Measurements from ENCODE around the gene UQCR11. TPM values are rescaled to one million over a fixed set of nuclear protein-coding genes. Genes with fewer than 3 reads are reported as not detected.

UQCR11 gene
- total RNA-seq, 1 donor from 2014 or later, result 203 TPM

DNA sequence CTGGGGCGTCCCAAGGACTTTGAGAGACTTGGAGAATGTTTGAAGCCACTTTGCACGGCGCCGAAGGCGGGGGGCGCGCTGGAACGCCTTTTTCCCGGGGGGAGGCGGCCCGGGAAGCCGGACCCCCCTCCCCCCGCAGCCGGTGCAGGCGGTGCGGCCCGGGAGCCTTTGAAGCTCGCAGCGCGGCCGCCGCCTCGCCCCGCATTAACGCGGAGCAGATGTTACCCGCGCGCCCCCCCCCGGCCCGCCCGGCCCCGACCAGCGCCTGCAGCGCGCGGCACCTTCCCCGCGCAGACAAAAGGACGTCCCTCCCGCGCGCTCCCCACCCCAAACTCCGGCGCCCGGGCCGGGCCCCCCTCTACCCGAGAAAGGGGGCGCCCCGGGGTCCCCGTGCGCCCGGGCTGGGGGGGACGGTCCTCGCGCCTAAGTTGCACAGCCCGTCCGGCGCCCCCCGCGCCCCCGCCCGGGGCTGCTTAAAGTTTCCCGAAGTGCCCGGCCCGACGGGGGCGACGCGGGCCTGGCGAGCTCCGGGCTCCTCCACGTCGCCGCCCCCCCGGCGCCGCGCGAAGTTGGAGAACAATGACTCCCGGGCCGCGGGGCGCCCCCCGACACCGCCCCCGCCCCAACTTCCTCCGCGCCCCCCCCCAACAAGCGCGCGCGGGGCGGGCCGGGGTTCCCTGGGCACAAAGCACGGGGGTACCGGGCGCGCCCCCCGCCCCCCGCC lies 46.5 kb upstream of the UQCR11 start:
- peak overlapping the region; percentile 93 for H3K4me3 Mint-ChIP-seq (ENCODE audit: unreplicated experiment)
- no peaks in the 10 kb centered on the region for H3K27me3 Mint-ChIP-seq (ENCODE audit: unreplicated experiment)
- peaks cover 25% of the 10 kb centered on the region for H3K4me1 Mint-ChIP-seq (ENCODE audit: unreplicated experiment)
- peaks cover 5% of the 10 kb centered on the region for H3K36me3 Mint-ChIP-seq (ENCODE audit: unreplicated experiment)
- TF ChIP-seq, protein P1, sequence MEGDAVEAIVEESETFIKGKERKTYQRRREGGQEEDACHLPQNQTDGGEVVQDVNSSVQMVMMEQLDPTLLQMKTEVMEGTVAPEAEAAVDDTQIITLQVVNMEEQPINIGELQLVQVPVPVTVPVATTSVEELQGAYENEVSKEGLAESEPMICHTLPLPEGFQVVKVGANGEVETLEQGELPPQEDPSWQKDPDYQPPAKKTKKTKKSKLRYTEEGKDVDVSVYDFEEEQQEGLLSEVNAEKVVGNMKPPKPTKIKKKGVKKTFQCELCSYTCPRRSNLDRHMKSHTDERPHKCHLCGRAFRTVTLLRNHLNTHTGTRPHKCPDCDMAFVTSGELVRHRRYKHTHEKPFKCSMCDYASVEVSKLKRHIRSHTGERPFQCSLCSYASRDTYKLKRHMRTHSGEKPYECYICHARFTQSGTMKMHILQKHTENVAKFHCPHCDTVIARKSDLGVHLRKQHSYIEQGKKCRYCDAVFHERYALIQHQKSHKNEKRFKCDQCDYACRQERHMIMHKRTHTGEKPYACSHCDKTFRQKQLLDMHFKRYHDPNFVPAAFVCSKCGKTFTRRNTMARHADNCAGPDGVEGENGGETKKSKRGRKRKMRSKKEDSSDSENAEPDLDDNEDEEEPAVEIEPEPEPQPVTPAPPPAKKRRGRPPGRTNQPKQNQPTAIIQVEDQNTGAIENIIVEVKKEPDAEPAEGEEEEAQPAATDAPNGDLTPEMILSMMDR (IDR thresholded peaks at IDR 0.05), result peak; percentile 7
- no peaks in the 10 kb centered on the region for H3K9me3 Mint-ChIP-seq (ENCODE audit: unreplicated experiment)
- H3K27ac Mint-ChIP-seq (ENCODE audit: unreplicated experiment), result peak overlapping the region; percentile 89
- DNase-seq (ENCODE audit: extremely low spot score, unreplicated experiment), result no peak

DNA sequence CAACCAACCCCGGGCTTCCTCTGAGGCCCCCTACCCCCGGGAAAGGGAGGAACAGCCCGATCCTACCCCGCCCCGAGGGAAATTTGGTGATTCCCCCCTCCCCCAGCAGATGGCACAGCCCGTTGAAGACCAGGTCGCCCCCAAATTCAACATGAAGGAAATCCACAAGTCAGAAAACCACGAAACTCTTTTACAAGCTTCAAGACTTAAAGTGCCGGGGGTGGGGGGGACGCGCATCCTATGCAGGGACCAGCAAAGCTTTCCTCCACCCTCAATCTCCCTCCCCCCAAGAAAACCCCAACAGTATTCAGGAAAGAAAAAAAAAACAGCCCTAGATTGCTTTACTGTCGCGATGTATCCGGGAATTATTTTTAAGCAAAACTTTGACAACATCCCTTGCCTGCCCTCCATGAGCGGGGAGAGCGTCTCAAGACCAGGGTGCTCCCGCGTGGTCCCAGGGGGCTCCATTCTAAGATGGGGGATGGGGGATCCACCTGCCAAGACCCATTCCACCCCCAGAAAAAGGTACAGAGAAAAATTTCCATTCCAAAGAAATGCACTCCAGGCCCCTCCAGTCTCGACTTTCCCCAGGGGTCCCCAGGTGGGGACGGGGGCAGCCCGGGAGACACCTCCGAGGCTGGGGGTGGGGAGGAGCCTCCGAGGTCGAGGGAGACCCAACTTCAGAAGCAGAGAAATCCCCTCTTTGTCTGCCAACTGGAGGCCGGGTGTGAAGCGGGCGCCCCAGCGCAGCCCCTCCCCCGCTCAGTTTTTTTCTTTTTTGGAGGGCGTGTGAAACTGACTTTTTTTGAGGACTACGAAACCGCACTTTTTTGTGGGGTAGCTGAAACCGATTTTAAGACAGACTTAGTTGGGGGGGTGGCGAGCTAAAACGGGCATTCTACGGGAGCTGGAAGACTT lies 45.6 kb upstream of the UQCR11 start:
- Mint-ChIP-seq H3K4me1 (ENCODE audit: unreplicated experiment) (peaks cover 25% of the 10 kb centered on the region), H3K27me3 (ENCODE audit: unreplicated experiment) (no peaks in the 10 kb centered on the region), H3K4me3 (ENCODE audit: unreplicated experiment) (peak overlapping the region; percentile 93), H3K27ac (ENCODE audit: unreplicated experiment) (peak overlapping the region; percentile 94), H3K9me3 (ENCODE audit: unreplicated experiment) (no peaks in the 10 kb centered on the region), H3K36me3 (ENCODE audit: unreplicated experiment) (peaks cover 7% of the 10 kb centered on the region)
- TF ChIP-seq, protein P1 (IDR thresholded peaks at IDR 0.05), result no peak
- DNase-seq (ENCODE audit: extremely low spot score, unreplicated experiment), result no peak

DNA sequence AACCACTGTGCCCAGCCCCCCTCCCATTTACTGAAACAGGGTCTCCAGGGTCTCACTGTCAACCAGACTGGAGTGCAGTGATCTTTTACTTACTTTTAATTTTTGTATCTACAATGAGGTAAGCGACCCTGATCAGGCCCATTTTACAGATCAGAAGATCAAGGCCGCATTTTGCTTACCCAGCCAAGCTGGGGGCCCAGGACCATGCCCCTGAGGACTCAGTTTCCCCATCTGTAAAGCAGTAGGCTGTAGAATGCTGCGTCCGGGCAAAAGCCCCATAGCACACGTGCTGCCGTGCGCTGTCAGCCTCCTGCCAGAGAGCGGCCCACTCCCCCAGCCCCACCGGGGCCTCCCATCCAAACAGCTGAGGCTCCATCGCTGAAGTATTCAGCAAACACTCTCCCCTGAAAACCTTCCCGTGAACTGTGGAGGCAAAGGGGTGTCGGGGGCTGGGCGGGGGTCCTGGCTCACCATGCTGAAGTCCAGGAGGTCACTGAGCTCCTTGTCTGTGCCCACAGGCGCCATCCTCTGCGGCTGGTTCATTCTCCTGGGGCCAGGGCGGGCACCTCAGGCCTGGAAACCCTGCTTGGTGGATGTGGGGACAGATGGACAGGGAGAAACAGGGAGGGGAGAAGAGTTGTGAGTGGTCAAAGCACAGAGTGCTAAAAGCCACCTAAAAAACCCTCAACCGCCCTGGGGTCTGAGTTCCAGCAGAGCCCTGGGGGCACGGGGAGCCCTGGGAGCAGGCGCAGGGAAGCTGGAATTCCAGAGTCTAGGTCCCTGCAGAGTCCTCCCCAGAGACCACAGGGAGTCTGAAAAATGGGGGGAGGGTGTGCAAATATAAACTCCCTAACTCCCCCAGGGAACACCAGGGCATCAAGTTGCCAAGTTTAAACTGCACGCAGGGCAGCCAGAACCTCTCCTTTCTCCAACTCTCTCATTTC lies 44.7 kb upstream of the UQCR11 start:
- DNase-seq (ENCODE audit: extremely low spot score, unreplicated experiment), result no peak
- no peaks in the 10 kb centered on the region for H3K9me3 Mint-ChIP-seq (ENCODE audit: unreplicated experiment)

DNA sequence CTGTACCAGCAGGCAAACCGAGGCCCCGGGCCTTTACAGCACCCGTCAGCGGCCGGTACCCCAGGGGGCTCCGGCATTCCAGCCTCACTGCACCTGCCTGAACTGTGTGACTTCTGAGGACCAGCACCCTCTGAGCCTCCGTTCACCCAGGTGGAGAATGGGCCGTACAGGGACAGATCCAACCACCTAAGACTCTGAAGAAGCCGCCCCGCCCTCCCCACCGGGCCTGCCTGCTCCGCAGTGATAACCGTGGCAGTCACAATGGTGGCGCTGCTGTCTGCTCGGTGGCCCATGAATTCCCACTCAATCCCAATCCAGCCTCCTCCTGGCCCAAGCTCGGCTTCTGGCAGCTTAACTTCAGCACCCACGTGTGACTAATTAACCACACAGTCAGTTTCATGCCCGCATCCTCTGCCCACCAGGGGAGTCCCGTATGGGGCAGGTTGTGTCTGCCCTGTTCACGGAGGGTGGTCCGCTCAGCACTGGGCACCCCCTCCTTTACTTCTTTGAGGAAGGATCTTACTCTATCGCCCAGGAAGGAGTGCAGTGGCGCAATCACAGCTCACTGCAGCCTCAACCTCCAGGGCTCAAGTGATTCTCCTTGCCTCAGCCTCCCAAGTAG lies 43.8 kb upstream of the UQCR11 start:
- Mint-ChIP-seq H3K4me3 (ENCODE audit: unreplicated experiment) (no peak overlapping the region), H3K4me1 (ENCODE audit: unreplicated experiment) (peaks cover 21% of the 10 kb centered on the region), H3K36me3 (ENCODE audit: unreplicated experiment) (peaks cover 11% of the 10 kb centered on the region), H3K27me3 (ENCODE audit: unreplicated experiment) (no peaks in the 10 kb centered on the region), H3K27ac (ENCODE audit: unreplicated experiment) (no peak overlapping the region), H3K9me3 (ENCODE audit: unreplicated experiment) (no peaks in the 10 kb centered on the region)
- TF ChIP-seq, protein P1 (IDR thresholded peaks at IDR 0.05), result no peak
- DNase-seq (ENCODE audit: extremely low spot score, unreplicated experiment), result no peak

More for the DNA sequence above, 44.7 kb upstream of the UQCR11 start:
- Mint-ChIP-seq H3K27me3 (ENCODE audit: unreplicated experiment) (no peaks in the 10 kb centered on the region), H3K27ac (ENCODE audit: unreplicated experiment) (peak overlapping the region; percentile 94), H3K4me1 (ENCODE audit: unreplicated experiment) (peaks cover 21% of the 10 kb centered on the region), H3K4me3 (ENCODE audit: unreplicated experiment) (peak overlapping the region; percentile 93), H3K36me3 (ENCODE audit: unreplicated experiment) (peaks cover 11% of the 10 kb centered on the region)
- TF ChIP-seq, protein P1 (IDR thresholded peaks at IDR 0.05), result no peak
